PC-9 (cell line): ENCODE measurements around the gene MOB3A. TPM values are rescaled to one million over a fixed set of nuclear protein-coding genes. Genes with fewer than 3 reads are reported as not detected.

Experiments
- BruUV-seq: library from RNA; stranded (reverse); fragments of 400-500 nt; replicated peaks from 2 replicates; lab custom pipeline; 2021; lab: Mats Ljungman, UMichigan
- CTCF ChIA-PET: fragments of 300-600 bp; sonication (Branson Sonifier 250); formaldehyde crosslinking; loops from one replicate; lab custom pipeline; 2022; ENCODE audit warnings: antibody characterized with exemption; lab: Charles Lee
- POLR2A ChIA-PET: fragments of 300-600 bp; sonication (Branson Sonifier 250); formaldehyde crosslinking; loops from one replicate; lab custom pipeline; 2022; ENCODE audit warnings: antibody characterized with exemption; ENCODE audit not compliant: unreplicated experiment; lab: Charles Lee
- DNase-seq, 2 experiments: peaks; one replicate each; pipeline versions ENCODE4 v3.0.0 to v3.0.0-alpha.2; 2015 to 2022; ENCODE audit warnings: mixed read lengths in 1 of 2
- H2AFZ ChIP-seq: fragments of 200-600 bp; sonication (generic); 2 replicates; pipeline ENCODE4 v1.8.1; 2017; ENCODE audit warnings: antibody characterized with exemption
- H3F3A ChIP-seq: fragments of 200-600 bp; sonication (generic); 2 replicates; pipeline ENCODE4 v1.8.1; 2017; ENCODE audit warnings: antibody characterized with exemption, mild to moderate bottlenecking, low read depth; ENCODE audit not compliant: insufficient read depth
- H3K27ac ChIP-seq: fragments of 200-600 bp; sonication (generic); 2 replicates; pipeline ENCODE4 v1.6.1; 2016; ENCODE audit warnings: mixed run types
- H3K27me3 ChIP-seq: fragments of 200-600 bp; sonication (generic); 2 replicates; pipeline ENCODE4 v1.6.1; 2016; ENCODE audit warnings: low read depth, mixed run types; ENCODE audit not compliant: insufficient read depth
- H3K36me3 ChIP-seq: fragments of 200-600 bp; sonication (generic); 2 replicates; pipeline ENCODE4 v1.6.1; 2016; ENCODE audit warnings: low read depth, mixed run types
- H3K4me1 ChIP-seq: fragments of 200-600 bp; sonication (generic); replicated peaks from 2 replicates; pipeline ENCODE4 v1.6.1; 2016; ENCODE audit warnings: mixed run types; ENCODE audit not compliant: insufficient read depth
- H3K4me2 ChIP-seq: fragments of 200-600 bp; sonication (generic); 2 replicates; pipeline ENCODE4 v1.6.1; 2017; ENCODE audit warnings: mixed run types
- H3K4me3 ChIP-seq: fragments of 200-600 bp; sonication (generic); 2 replicates; pipeline ENCODE4 v1.6.1; 2016; ENCODE audit warnings: mixed run types
- H3K79me2 ChIP-seq: fragments of 200-600 bp; sonication (generic); 2 replicates; pipeline ENCODE4 v1.6.1; 2017; ENCODE audit warnings: low read depth, mixed run types
- H3K9me2 ChIP-seq: fragments of 200-600 bp; sonication (generic); 2 replicates; pipeline ENCODE4 v1.8.1; 2017; ENCODE audit warnings: mild to moderate bottlenecking; ENCODE audit not compliant: insufficient read depth
- H3K9me3 ChIP-seq: fragments of 200-600 bp; sonication (generic); 2 replicates; pipeline ENCODE4 v1.8.1; 2016; ENCODE audit warnings: low read depth; ENCODE audit not compliant: insufficient read depth
- H4K20me1 ChIP-seq: fragments of 200-600 bp; sonication (generic); 2 replicates; pipeline ENCODE4 v1.8.1; 2017; ENCODE audit not compliant: insufficient read depth
- EZH2 ChIP-seq: fragments of 200-600 bp; sonication (generic); IDR thresholded peaks from 2 replicates; pipeline ENCODE4 v1.8.0; 2017; ENCODE audit warnings: antibody characterized with exemption, low read depth
- intact Hi-C: fragments of 100-400 bp; cut with micrococcal nuclease; formaldehyde crosslinking; loops from one replicate; pipeline ENCODE4 v1.10.0; 2022; ENCODE audit not compliant: unreplicated experiment
- total RNA-seq: library from RNA; stranded (reverse); gene quantifications from 2 replicates; pipeline ENCODE4 v1.2.3, GENCODE V29; 2021
- TF ChIP-seq, protein P1 (sequence below): fragments of 200-600 bp; sonication (generic); conservative IDR thresholded peaks from 2 replicates; pipeline ENCODE4 v1.6.1; 2017; ENCODE audit warnings: mixed run types, antibody characterized with exemption, mild to moderate bottlenecking, moderate library complexity

The MOB3A gene
- total RNA-seq, 1 experiment from 2014 or later, result 28.9 TPM

DNA sequence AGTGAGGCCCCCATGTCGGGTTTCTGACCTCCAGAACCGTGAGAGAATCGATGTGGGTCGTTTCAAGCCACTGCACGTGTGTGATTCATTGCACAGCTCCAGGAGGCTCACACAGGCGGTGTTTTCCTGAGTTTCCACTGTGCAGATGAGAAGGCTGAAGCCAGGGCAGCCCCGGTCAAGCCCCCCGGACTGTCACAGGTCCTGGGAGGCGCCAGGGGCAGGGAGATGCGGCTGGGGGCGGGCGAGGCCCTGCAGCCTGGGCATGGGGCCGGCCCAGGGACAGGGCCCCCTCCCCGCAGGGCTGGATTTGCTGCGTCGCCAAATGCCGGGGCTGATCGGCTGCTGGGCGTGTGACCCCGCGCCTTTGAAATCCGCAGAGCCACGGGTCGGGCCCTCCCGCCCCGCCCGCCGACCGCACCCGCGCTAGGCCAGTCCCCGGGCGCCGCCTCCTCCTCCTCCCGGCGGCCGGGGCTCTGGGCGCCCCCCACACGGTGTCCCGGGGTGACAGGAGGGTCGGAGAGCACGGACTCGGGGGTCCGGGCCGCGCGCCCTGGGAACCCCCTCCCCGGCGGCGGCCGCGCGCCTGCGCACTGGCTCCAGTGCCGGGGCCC is 35.1 kb downstream of the MOB3A start:
- Histone ChIP-seq H3K4me1 (peaks cover 27% of the 10 kb centered on the region), H3F3A (peaks cover 17% of the 10 kb centered on the region; the same call in 1 of the 2 replicates), H3K4me2 (peak overlapping the region; percentile 80), H3K9me3 (no peaks in the 10 kb centered on the region), H2AFZ (peak overlapping the region; percentile 48; the same call in 1 of the 2 replicates), H3K36me3 (no peaks in the 10 kb centered on the region), H3K4me3 (peak overlapping the region; percentile 73), H4K20me1 (no peaks in the 10 kb centered on the region), H3K9me2 (no peaks in the 10 kb centered on the region), H3K27me3 (no peaks in the 10 kb centered on the region), H3K27ac (peak overlapping the region; percentile 100), H3K79me2 (0 out of 2 replicates have a peak, but pooled peaks cover 6% of the 10 kb centered on the region)
- ChIA-PET POLR2A (no interaction called here), CTCF (interaction anchor here (0.6 kb wide), 2 partner anchors 25 to 200 kb away, joined by 3 to 4 read pairs; no protein-coding TSS in a partner anchor)
- intact Hi-C loops, result loop anchor here (2.0 kb wide), 2 partner anchors 32 to 42 kb away; no protein-coding TSS in a partner anchor
- TF ChIP-seq, protein P1, sequence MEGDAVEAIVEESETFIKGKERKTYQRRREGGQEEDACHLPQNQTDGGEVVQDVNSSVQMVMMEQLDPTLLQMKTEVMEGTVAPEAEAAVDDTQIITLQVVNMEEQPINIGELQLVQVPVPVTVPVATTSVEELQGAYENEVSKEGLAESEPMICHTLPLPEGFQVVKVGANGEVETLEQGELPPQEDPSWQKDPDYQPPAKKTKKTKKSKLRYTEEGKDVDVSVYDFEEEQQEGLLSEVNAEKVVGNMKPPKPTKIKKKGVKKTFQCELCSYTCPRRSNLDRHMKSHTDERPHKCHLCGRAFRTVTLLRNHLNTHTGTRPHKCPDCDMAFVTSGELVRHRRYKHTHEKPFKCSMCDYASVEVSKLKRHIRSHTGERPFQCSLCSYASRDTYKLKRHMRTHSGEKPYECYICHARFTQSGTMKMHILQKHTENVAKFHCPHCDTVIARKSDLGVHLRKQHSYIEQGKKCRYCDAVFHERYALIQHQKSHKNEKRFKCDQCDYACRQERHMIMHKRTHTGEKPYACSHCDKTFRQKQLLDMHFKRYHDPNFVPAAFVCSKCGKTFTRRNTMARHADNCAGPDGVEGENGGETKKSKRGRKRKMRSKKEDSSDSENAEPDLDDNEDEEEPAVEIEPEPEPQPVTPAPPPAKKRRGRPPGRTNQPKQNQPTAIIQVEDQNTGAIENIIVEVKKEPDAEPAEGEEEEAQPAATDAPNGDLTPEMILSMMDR, result no peak
- TF ChIP-seq EZH2, result no peak
- peak in 1 of 2 experiments; percentile 37 for DNase-seq
- no TSS peak for BruUV-seq

DNA sequence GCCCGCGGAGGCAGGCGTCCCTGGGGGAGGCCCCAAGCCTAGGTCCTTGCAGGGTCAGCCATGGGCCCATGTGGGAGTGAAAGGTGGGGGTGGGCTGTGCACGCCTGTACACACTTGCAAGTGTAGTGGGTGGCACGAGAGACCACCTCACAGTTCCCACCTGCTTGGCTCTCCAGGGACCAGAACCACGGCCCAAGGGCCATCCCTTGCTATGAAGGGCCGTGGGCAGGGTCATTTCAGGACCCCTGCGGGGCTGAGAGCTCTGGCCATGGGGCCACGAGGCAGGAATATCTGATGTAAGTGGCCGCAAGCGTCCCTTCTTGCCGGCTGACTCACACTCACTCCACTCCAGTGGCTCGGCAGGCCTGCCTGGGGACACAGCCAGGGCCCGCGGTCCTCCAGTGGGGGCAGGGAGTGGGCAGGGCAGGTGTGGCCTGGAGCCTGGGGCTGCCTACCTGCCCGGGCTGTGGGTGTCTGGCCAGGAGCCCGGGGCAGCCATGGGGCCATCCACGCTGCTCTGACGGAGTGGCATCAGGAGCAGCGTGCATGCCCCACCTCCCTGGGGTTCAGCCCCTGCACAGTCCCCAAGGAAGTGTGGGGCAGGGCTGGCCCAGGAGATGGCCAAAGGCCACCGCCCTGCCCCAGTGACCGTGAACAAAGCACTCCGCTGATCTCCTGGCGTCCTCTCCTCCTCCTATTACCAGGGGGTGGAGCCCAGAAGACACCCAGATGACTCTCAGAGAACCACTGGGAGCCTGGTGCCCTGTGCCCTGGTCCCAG is 36.5 kb downstream of the MOB3A start:
- Histone ChIP-seq H3K9me3 (no peaks in the 10 kb centered on the region), H3K27ac (peak overlapping the region; percentile 100), H4K20me1 (no peaks in the 10 kb centered on the region), H3K79me2 (0 out of 2 replicates have a peak, but pooled peaks cover 6% of the 10 kb centered on the region), H3K9me2 (no peaks in the 10 kb centered on the region), H3K4me3 (peak overlapping the region; percentile 73; the same call in 1 of the 2 replicates), H3K36me3 (no peaks in the 10 kb centered on the region), H3K4me1 (peaks cover 36% of the 10 kb centered on the region), H3F3A (peaks cover 17% of the 10 kb centered on the region; the same call in 1 of the 2 replicates), H3K4me2 (peak overlapping the region; percentile 80), H3K27me3 (no peaks in the 10 kb centered on the region), H2AFZ (no peak overlapping the region)
- CTCF ChIA-PET, result no interaction called here
- TSS peak; percentile 51 for BruUV-seq
- peak; percentile 81 to 94 for DNase-seq
- TF ChIP-seq EZH2, result no peak
- TF ChIP-seq, protein P1, result no peak
- POLR2A ChIA-PET, result interaction anchor here (0.7 kb wide), 1 partner anchor 31 kb away, joined by 3 read pairs; no protein-coding TSS in a partner anchor
- intact Hi-C loops, result loop anchor here (2.0 kb wide), 2 partner anchors 31 to 41 kb away; no protein-coding TSS in a partner anchor
